Thoracic aorta (tissue), 2 donors: ENCODE data around the gene MAP2. TPM values are rescaled to one million over a fixed set of nuclear protein-coding genes. Genes with fewer than 3 reads are reported as not detected.

Source experiments
- ATAC-seq: fragments of 150-250 bp; one replicate; pipeline ENCODE4 v1.8.0; 2017; ENCODE audit warnings: low read depth; ENCODE audit not compliant: insufficient number of reproducible peaks, low FRiP score
- DNase-seq: peaks from one replicate; pipeline ENCODE4 v3.0.0-alpha.2; 2020; ENCODE audit warnings: low spot score
- H3K27ac ChIP-seq, 2 donors: fragments of 200-600 bp; sonication (generic); 1 replicate in 1 of 2; 2 replicates in 1 of 2; pipeline ENCODE4 v1.5.1; 2016; ENCODE audit warnings: mild to moderate bottlenecking in 2 of 2, moderate library complexity in 2 of 2
- H3K27me3 ChIP-seq: fragments of 200-600 bp; sonication (generic); replicated peaks from 2 replicates; pipeline ENCODE4 v1.6.0; 2016; ENCODE audit warnings: mild to moderate bottlenecking; ENCODE audit not compliant: insufficient read depth
- H3K36me3 ChIP-seq: fragments of 200-600 bp; sonication (generic); one replicate; pipeline ENCODE4 v1.5.1; 2016
- H3K4me1 ChIP-seq, 2 donors: fragments of 200-600 bp; sonication (generic); 1 replicate in 1 of 2; 2 replicates in 1 of 2; pipeline versions ENCODE4 v1.5.1 to v1.6.0; 2016; ENCODE audit warnings: low read depth in 2 of 2, mild to moderate bottlenecking in 1 of 2; ENCODE audit not compliant: control insufficient read depth in 1 of 2
- H3K4me3 ChIP-seq: fragments of 200-600 bp; sonication (generic); 2 replicates; pipeline ENCODE4 v1.5.1; 2016; ENCODE audit warnings: mild to moderate bottlenecking
- H3K9me3 ChIP-seq: fragments of 200-600 bp; sonication (generic); 2 replicates; pipeline ENCODE4 v1.5.1; 2016
- total RNA-seq, 2 donors: library from RNA; depleted of rRNA; stranded (reverse); fragments of >200 nt; gene quantifications; one replicate each; pipeline versions ENCODE4 v1.1.0 to v1.2.3, GENCODE V29; 2016
- TF ChIP-seq, protein P1 (sequence below): fragments of 200-600 bp; sonication (generic); IDR thresholded peaks from one replicate; pipeline ENCODE4 v1.5.1; 2019; ENCODE audit warnings: antibody characterized with exemption

MAP2 gene
- total RNA-seq, 2 donors from 2014 or later, result 51.6 to 68.8 TPM

DNA sequence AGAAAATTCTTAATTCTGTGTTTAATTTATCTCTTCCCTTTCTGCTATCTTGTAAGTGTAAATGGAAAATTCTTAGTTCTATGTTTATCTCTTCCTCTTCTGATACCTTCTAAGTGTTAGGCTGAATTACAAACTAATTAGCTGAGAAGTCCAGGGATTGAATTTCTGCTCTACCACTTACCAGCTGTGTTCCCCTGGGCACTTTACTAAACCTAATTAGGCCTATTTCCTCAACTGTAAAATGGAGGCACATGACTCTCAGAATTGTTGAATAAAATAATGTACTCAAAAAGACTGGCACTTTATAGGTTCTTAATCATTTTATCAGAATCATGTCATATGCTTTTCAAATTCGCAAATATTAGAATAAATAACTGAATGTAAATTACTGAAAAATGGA lies 146.3 kb downstream of the MAP2 start:
- TF ChIP-seq, protein P1, sequence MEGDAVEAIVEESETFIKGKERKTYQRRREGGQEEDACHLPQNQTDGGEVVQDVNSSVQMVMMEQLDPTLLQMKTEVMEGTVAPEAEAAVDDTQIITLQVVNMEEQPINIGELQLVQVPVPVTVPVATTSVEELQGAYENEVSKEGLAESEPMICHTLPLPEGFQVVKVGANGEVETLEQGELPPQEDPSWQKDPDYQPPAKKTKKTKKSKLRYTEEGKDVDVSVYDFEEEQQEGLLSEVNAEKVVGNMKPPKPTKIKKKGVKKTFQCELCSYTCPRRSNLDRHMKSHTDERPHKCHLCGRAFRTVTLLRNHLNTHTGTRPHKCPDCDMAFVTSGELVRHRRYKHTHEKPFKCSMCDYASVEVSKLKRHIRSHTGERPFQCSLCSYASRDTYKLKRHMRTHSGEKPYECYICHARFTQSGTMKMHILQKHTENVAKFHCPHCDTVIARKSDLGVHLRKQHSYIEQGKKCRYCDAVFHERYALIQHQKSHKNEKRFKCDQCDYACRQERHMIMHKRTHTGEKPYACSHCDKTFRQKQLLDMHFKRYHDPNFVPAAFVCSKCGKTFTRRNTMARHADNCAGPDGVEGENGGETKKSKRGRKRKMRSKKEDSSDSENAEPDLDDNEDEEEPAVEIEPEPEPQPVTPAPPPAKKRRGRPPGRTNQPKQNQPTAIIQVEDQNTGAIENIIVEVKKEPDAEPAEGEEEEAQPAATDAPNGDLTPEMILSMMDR, result no peak
- H3K27ac ChIP-seq, result no peak overlapping the region
- H3K27me3 ChIP-seq, result no peaks in the 10 kb centered on the region
- DNase-seq, result no peak
- H3K9me3 ChIP-seq, result no peaks in the 10 kb centered on the region
- no peaks in the 10 kb centered on the region for H3K4me1 ChIP-seq
- no peak overlapping the region for H3K4me3 ChIP-seq
- ATAC-seq, result no peak
- H3K36me3 ChIP-seq, result no peaks in the 10 kb centered on the region

DNA sequence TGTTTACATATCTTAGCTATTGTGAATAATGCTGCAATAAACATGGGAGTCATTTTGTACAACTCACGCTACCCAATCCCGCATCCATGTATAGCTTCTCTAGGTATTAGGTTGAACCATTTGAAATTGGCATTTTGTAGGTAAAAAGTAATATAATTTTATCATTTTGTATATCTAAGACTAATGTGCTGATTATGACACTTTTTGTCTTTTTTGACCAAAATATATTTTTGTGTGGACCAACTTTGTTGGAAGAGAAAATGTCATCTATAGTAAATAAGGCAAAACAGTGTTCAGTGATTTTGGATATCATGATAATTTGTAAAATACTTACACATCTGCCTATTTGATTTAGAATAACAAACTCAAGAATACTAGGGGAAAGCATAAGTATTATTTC lies 150.7 kb downstream of the MAP2 start:
- no peaks in the 10 kb centered on the region for H3K9me3 ChIP-seq
- H3K36me3 ChIP-seq, result no peaks in the 10 kb centered on the region
- H3K4me1 ChIP-seq, result no peaks in the 10 kb centered on the region
- DNase-seq, result no peak
- no peaks in the 10 kb centered on the region for H3K27me3 ChIP-seq
- TF ChIP-seq, protein P1, result no peak
- no peak overlapping the region for H3K27ac ChIP-seq
- no peak for ATAC-seq
- H3K4me3 ChIP-seq, result no peak overlapping the region

DNA sequence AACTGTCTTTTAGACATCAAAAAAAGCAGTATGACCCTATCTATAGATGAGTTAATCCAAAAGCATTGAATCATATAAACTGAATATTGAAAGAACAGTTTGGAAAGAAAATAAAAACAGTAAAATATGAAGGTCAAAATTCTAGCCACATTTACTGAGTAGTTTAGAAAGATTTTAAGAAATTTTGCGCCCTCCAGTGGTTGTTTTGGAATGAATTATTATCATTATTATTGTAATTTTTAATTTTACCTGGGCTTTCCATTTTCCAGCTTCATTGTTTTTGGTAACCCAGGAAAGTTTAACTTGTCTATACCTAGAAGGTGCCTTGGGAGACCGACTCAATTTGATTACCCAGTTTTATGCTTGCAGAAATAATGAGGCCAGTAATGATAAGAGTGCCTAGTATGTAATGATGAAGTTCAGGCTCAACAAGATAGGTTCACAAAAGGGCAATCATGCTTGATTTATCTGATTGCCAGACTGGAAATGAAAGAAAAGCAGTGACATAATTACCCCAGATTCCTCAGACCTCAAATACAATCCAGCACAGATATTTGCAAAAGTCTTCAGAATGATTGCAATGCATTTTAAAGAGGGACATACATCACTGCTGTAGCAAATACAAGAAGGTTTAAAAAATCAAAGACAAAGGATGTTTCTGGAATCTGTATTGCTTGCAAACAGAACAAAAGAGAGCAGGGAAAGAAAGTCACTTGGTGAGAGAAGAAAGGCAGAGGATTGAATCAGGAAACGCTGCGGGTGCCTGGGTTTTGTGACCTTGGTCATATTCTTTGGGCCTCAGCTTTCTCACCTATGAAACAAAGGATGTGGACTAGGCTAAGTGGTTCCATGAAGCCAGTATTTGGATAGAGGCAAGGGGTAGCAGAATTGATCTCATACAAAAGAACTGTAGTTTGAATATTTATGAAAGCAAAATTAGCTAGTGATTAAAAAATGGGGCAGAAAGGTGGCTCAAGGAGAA lies 153.8 kb downstream of the MAP2 start:
- Histone ChIP-seq H3K9me3 (no peaks in the 10 kb centered on the region), H3K36me3 (no peaks in the 10 kb centered on the region), H3K4me1 (no peaks in the 10 kb centered on the region), H3K4me3 (no peak overlapping the region), H3K27ac (no peak overlapping the region), H3K27me3 (no peaks in the 10 kb centered on the region)
- ATAC-seq (no peak), DNase-seq (no peak)
- TF ChIP-seq, protein P1, result peak; percentile 47

DNA sequence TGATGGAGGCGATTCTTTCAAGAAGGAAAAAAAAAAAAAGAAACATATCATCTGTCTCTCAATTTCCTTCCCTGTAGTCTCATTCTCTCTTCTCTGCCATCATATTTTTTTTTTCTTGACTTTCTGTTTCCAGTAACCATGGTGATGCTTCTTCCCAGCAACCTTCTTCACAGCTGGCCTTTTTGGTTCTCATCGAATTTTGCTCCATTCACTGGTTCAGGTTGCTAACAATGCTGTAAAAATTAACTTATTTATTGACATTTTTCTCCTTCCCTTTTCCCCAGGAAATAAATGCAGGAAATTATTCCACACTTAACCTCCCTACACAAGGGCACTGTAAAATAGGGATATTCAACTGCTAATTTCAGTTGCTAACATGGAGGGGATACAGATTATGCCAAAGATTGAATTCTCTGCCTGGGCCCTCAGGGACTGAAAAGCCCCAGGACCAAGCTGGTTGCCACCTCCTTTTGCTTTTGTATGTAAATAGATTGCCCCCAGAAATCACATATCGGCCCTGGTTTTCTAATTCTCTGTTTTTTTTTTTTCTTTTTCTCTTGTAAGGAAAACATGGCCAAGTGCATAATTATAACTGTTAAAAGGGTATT lies 154.7 kb downstream of the MAP2 start:
- H3K36me3 ChIP-seq, result no peaks in the 10 kb centered on the region
- H3K4me3 ChIP-seq, result no peak overlapping the region
- no peak for DNase-seq
- no peak for ATAC-seq
- H3K9me3 ChIP-seq, result no peaks in the 10 kb centered on the region
- no peak overlapping the region for H3K27ac ChIP-seq
- TF ChIP-seq, protein P1, result no peak
- H3K4me1 ChIP-seq, result no peaks in the 10 kb centered on the region
- H3K27me3 ChIP-seq, result no peaks in the 10 kb centered on the region

DNA sequence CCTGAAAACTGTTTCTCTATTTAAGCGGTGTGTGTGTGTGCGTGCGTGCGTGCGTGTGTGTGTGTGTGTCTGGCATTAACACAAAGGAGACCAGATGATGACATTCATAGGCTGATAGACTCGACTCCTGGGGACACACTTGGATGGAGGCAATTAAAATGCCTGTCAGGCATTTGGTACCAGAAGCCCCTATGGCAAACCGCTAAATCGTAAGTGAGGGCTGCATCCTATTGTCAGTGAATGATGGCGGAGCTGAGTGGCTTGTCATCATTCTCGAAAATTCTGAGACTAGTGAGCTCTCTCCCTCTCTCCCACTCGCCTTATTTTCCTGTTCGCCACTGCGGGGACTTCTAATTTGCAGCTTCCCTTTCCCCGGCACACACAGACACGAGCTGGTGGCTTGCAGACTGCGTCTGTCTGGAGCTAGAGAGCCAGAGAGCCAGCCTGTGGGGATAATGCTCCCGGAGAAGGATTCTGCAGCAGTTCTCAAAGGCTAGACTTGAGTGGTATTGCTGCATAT lies 155.4 kb downstream of the MAP2 start:
- H3K4me3 ChIP-seq, result peak overlapping the region; percentile 61
- H3K36me3 ChIP-seq, result no peaks in the 10 kb centered on the region
- TF ChIP-seq, protein P1, result no peak
- no peaks in the 10 kb centered on the region for H3K9me3 ChIP-seq
- H3K27me3 ChIP-seq, result no peaks in the 10 kb centered on the region
- ATAC-seq, result no peak
- H3K4me1 ChIP-seq, result no peaks in the 10 kb centered on the region
- H3K27ac ChIP-seq, result no peak overlapping the region
- no peak for DNase-seq
